ENCODE results near the gene FCMR.

DNA sequence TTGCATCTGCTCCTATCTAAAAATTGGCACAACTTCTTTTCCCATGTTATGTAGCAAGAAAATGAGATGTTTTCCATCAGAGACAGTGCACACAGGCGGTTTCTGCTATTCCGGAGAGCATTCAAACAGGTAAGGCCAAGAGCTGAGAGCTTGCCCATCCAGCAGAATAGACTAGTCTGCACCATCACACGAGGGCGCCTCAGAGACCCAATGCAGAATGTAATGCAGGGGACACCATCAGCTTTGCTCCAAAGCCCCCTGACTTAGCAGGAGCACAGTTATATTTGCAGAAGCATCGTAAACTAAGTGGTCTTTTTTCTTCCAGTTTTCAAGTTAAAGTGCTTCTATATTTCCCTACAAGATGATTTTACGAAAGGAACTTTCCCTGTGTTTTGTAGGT lies 19.8 kb downstream of the FCMR start:
- TF ChIP-seq, protein P1, sequence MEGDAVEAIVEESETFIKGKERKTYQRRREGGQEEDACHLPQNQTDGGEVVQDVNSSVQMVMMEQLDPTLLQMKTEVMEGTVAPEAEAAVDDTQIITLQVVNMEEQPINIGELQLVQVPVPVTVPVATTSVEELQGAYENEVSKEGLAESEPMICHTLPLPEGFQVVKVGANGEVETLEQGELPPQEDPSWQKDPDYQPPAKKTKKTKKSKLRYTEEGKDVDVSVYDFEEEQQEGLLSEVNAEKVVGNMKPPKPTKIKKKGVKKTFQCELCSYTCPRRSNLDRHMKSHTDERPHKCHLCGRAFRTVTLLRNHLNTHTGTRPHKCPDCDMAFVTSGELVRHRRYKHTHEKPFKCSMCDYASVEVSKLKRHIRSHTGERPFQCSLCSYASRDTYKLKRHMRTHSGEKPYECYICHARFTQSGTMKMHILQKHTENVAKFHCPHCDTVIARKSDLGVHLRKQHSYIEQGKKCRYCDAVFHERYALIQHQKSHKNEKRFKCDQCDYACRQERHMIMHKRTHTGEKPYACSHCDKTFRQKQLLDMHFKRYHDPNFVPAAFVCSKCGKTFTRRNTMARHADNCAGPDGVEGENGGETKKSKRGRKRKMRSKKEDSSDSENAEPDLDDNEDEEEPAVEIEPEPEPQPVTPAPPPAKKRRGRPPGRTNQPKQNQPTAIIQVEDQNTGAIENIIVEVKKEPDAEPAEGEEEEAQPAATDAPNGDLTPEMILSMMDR (IDR thresholded peaks at IDR 0.05; ENCODE audit: low read length) = no peak
- no peak for TF ChIP-seq EZH2 (IDR thresholded peaks at IDR 0.05; ENCODE audit: borderline replicate concordance, low read length)

All from OCI-LY1 (cell line).